Adrenal gland (tissue), 5 donors: ENCODE data around the gene GNLY.

Experiments used
- CTCF ChIP-seq, 6 experiments: fragments of 450-650 bp in 4 of 6; fragments of 200-600 bp in 2 of 6; sonication (generic) in 1 of 6; IDR thresholded peaks; 1 replicate in 5 of 6; 2 replicates in 1 of 6; pipeline versions ENCODE4 v1.5.1 to v1.8.0; 2016 to 2021; ENCODE audit warnings: antibody characterized with exemption in 6 of 6, mild to moderate bottlenecking in 2 of 6, moderate library complexity in 1 of 6
- POLR2A ChIP-seq, 2 donors: fragments of 450-650 bp; IDR thresholded peaks; one replicate each; pipeline ENCODE4 v1.6.1; 2017; ENCODE audit warnings: antibody characterized with exemption in 2 of 2, mild to moderate bottlenecking in 2 of 2, moderate library complexity in 1 of 2
- donor health status: DM: no; HTN: no; CAD: no.

GRCh38 chr2:85681776-85682175 lies 12.4 kb upstream of the GNLY start:
- TF ChIP-seq CTCF (IDR thresholded peaks at IDR 0.05): no peak
- no peak for TF ChIP-seq POLR2A (IDR thresholded peaks at IDR 0.05)
